ENCODE results near the gene PEX19. TPM values are rescaled to one million over a fixed set of nuclear protein-coding genes. Genes with fewer than 3 reads are reported as not detected.

Gene PEX19
- polyA plus RNA-seq, 1 of the 3 experiments (the other 2 are of a cell fraction): 31.4 TPM

DNA sequence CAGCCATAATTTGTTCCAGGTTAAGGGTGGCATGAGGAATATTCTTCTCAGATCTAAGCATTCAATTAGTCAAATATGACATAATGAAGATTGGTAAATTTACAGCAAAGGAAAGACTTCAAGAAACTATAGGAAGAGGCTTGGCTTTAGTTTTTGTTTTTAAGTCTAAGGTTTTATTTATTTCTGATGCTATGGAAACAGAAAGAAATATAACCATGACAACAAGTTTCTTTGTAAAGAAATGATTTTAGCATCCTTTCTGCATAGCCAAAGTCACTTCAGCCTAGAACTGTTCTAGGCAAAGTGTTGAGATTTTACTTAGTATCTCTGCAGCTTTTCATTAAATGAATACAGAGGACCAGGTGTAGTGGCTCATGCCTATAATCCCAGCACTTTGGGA lies 52.0 kb downstream of the PEX19 start:
- no peaks in the 10 kb centered on the region for H3K4me1 ChIP-seq (ENCODE audit: control insufficient read depth in 1 of 2, insufficient read depth in 2 of 2, low read depth in 1 of 2, low read length in 1 of 2)

GRCh38 chr1:160228431-160228830 lies 56.5 kb downstream of the PEX19 start:
- H3K4me2 ChIP-seq: no peak overlapping the region
- H3K4me1 ChIP-seq (ENCODE audit: control insufficient read depth in 1 of 2, insufficient read depth in 2 of 2, low read depth in 1 of 2, low read length in 1 of 2): no peaks in the 10 kb centered on the region
- no peaks in the 10 kb centered on the region for H3K79me2 ChIP-seq (ENCODE audit: insufficient read depth)
- H2AFZ ChIP-seq (ENCODE audit: low read depth): no peak overlapping the region
- H3K27me3 ChIP-seq (ENCODE audit: insufficient read depth): no peaks in the 10 kb centered on the region
- no peaks in the 10 kb centered on the region for H4K20me1 ChIP-seq (ENCODE audit: insufficient read depth)
- H3K9ac ChIP-seq: no peak overlapping the region
- no peak overlapping the region for H3K4me3 ChIP-seq (ENCODE audit: low read depth in 2 of 2, low read length in 1 of 2)
- no peaks in the 10 kb centered on the region for H3K9me3 ChIP-seq
- POLR2A ChIA-PET: no interaction called here
- no peaks in the 10 kb centered on the region for H3K9me2 ChIP-seq
- H3K27ac ChIP-seq (ENCODE audit: low read depth in 2 of 2, low read length in 1 of 2): no peak overlapping the region
- no peaks in the 10 kb centered on the region for H3F3A ChIP-seq (replicated peaks; ENCODE audit: insufficient read depth)
- CTCF ChIA-PET: interaction anchor here (1.0 to 5.0 kb wide), 8 partner anchors 9 to 128 kb away, joined by 3 to 38 read pairs (median 8); no protein-coding TSS in a partner anchor
- DNase-seq: no peak
- TF ChIP-seq GABPA (IDR thresholded peaks at IDR 0.05; ENCODE audit: low read depth) (no peak), RCOR1 (IDR thresholded peaks at IDR 0.05; ENCODE audit: low read length) (no peak), MEF2A (IDR thresholded peaks at IDR 0.05; ENCODE audit: borderline replicate concordance, low read depth) (no peak), JUND (IDR thresholded peaks at IDR 0.05) (no peak), ELF1 (IDR thresholded peaks at IDR 0.05) (no peak), CHD2 (IDR thresholded peaks at IDR 0.05; ENCODE audit: low read length, partially characterized antibody) (no peak), RAD21 (IDR thresholded peaks at IDR 0.05; ENCODE audit: low read length) (no peak), CTCF (IDR thresholded peaks at IDR 0.05) (no peak), IRF3 (IDR thresholded peaks at IDR 0.05; ENCODE audit: low read depth, low read length) (no peak), FOXM1 (IDR thresholded peaks at IDR 0.05; ENCODE audit: low read depth) (no peak), TEAD4 (IDR thresholded peaks at IDR 0.05; ENCODE audit: borderline replicate concordance, insufficient read depth) (no peak)
- peaks cover 56 to 74% of the 10 kb centered on the region in 2 experiments for H3K36me3 ChIP-seq (replicated peaks in 1 of 2; ENCODE audit: control insufficient read depth in 1 of 2, insufficient read depth in 2 of 2, low read length in 1 of 2)

More for the DNA sequence above, 52.0 kb downstream of the PEX19 start:
- Histone ChIP-seq H3F3A (replicated peaks; ENCODE audit: insufficient read depth) (no peaks in the 10 kb centered on the region), H2AFZ (ENCODE audit: low read depth) (no peak overlapping the region), H3K79me2 (ENCODE audit: insufficient read depth) (no peaks in the 10 kb centered on the region), H3K9me2 (no peaks in the 10 kb centered on the region), H3K9me3 (no peaks in the 10 kb centered on the region), H3K27me3 (ENCODE audit: insufficient read depth) (no peaks in the 10 kb centered on the region), H3K4me2 (no peak overlapping the region), H3K9ac (no peak overlapping the region), H4K20me1 (ENCODE audit: insufficient read depth) (no peaks in the 10 kb centered on the region), H3K4me3 (ENCODE audit: low read depth in 2 of 2, low read length in 1 of 2) (no peak overlapping the region), H3K27ac (ENCODE audit: low read depth in 2 of 2, low read length in 1 of 2) (no peak overlapping the region), H3K36me3 (replicated peaks in 1 of 2; ENCODE audit: control insufficient read depth in 1 of 2, insufficient read depth in 2 of 2, low read length in 1 of 2) (peaks cover 62 to 84% of the 10 kb centered on the region in 2 experiments)
- ChIA-PET CTCF (interaction anchor here (0.8 to 26.9 kb wide), 8 partner anchors 9 to 132 kb away, joined by 3 to 293 read pairs (median 8); partner anchors contain the start of gene CASQ1), POLR2A (no interaction called here)
- TF ChIP-seq ZBTB33 (IDR thresholded peaks at IDR 0.05; ENCODE audit: borderline replicate concordance, low read depth): no peak
- TF ChIP-seq RXRA (IDR thresholded peaks at IDR 0.05; ENCODE audit: borderline replicate concordance, low read depth): no peak
- no peak for DNase-seq

Measured in SK-N-SH (cell line).